ENCODE data around the gene PVR. TPM values are rescaled to one million over a fixed set of nuclear protein-coding genes. Genes with fewer than 3 reads are reported as not detected.
"Not testable (repeated sequence)": the region's sequence is repeated elsewhere in the genome, so short reads cannot be mapped to it uniquely, and the experiment has no call there.

PVR gene
- total RNA-seq, 2 experiments from 2014 or later, result 4.6 to 5.2 TPM

- Mint-ChIP-seq H3K4me3 (no peak overlapping the region), H3K27me3 (ENCODE audit: low read depth) (peaks cover 13% of the 10 kb centered on the region), H3K9me3 (ENCODE audit: insufficient read depth) (no peaks in the 10 kb centered on the region), H3K4me1 (ENCODE audit: low read depth) (peaks cover 6% of the 10 kb centered on the region), H3K27ac (no peak overlapping the region), H3K36me3 (ENCODE audit: low read depth) (no peaks in the 10 kb centered on the region)
- CTCF ChIA-PET, result interaction anchor here (1.0 to 1.6 kb wide), 3 partner anchors 41 to 90 kb away, joined by 3 to 9 read pairs (median 3); no protein-coding TSS in a partner anchor
- DNase-seq (no peak), ATAC-seq (no peak)
- POLR2A ChIA-PET, result no interaction called here
Observed at GRCh38 chr19:44683434-44684210, 39.9 kb downstream of the PVR start.

DNA sequence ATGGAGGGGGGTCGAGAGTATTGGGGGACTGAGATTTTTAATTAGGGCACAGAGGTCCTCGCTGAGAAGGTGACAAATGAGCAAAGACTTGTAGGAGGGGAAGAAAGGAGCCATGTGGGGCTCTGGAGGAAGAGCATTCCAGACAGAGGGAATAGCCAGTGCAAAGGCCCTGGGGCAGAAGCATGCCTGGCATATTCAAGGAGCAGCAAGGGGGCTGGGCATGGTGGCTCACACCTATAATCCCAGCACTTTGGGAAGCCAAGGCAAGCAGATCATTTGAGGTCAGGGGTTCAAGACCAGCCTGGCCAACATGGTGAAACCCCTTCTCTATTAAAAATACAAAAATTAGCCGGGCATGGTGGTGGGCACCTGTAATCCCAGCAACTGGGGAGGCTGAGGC is 40.7 kb downstream of the PVR start:
- ATAC-seq; H3K36me3 Mint-ChIP-seq (ENCODE audit: low read depth); DNase-seq; POLR2A ChIA-PET; CTCF ChIA-PET; H3K4me3 Mint-ChIP-seq; H3K9me3 Mint-ChIP-seq (ENCODE audit: insufficient read depth); H3K27ac Mint-ChIP-seq: not testable (repeated sequence)
- Mint-ChIP-seq H3K4me1 (ENCODE audit: low read depth) (peaks cover 12% of the 10 kb centered on the region), H3K27me3 (ENCODE audit: low read depth) (peaks cover 14% of the 10 kb centered on the region)

DNA sequence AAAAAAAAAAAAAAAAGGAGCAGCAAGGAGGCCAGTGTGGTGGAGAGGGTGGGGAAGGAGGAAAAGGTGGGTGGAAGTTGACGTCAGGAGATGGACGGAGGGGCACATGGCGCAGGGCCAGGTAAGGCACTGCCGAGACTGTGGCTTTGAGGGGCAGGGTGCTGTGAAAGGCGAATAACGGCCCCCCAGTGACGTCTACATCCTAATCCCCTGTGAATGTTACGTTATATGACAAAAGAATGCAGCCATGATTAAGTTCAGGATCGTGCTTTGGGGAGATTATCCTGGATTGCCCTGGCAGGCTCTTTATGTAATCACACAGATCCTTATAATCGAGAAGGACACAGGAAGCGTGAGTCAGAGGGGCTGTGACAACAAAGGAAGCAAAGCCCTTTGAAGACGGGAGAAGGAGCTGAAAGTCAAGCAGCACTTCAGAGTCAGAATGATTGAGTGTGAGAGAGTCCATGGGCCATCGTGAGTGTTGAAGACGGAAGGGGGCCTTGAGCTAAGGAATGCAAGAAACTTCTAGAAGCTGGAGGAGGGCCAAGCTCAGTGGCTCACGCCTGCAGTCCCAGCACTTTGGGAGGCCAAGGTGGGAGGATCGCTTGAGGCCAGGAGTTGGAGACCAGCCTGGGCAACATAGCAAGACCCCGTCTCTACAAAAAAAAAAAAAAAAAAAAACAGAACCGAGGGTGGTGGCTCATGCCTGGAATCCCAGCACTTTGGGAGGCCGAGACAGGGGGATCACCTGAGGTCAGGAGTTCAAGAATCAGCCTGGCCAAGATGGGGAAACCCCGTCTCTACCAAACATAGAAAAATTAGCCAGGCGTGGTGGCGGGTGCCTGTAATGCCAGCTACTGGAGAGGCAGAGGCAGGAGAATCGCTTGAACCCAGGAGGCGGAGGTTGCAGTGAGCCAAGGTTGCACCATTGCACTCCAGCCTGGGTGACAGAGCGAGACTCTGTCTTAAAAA is 41.5 kb downstream of the PVR start:
- ChIA-PET CTCF (interaction anchor here (1.0 to 1.1 kb wide), 2 partner anchors 39 to 87 kb away, joined by 4 to 8 read pairs; no protein-coding TSS in a partner anchor), POLR2A (no interaction called here)
- Mint-ChIP-seq H3K27me3 (ENCODE audit: low read depth) (peaks cover 14% of the 10 kb centered on the region), H3K4me3 (no peak overlapping the region), H3K36me3 (ENCODE audit: low read depth) (no peaks in the 10 kb centered on the region), H3K4me1 (ENCODE audit: low read depth) (peaks cover 19% of the 10 kb centered on the region), H3K9me3 (ENCODE audit: insufficient read depth) (no peaks in the 10 kb centered on the region), H3K27ac (peak overlapping the region; percentile 1)
- ATAC-seq, result peak; percentile 49
- peak; percentile 41 for DNase-seq

DNA sequence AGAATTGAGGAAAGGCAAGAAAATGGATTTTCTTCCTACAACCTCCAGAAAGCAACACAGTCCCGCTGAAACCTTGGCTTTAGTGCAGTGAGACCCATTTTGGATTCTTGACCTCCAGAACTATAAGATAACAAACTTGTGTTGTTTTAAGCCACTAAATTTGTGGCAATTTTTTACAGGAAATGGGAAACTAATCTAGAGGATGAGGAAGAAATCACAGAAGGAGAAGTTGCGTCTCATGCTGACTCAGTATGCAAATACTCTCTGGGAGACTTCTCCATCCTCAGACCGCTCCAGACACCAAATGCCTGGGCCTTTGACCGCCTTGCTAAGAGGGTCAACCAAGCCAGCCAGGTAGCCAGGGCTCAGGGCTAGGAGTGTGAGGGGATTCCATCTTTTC is 42.2 kb downstream of the PVR start:
- H3K9me3 Mint-ChIP-seq (ENCODE audit: insufficient read depth), result no peaks in the 10 kb centered on the region
- H3K4me1 Mint-ChIP-seq (ENCODE audit: low read depth), result peaks cover 19% of the 10 kb centered on the region
- H3K4me3 Mint-ChIP-seq, result no peak overlapping the region
- H3K36me3 Mint-ChIP-seq (ENCODE audit: low read depth), result no peaks in the 10 kb centered on the region
- H3K27ac Mint-ChIP-seq, result no peak overlapping the region
- peaks cover 14% of the 10 kb centered on the region for H3K27me3 Mint-ChIP-seq (ENCODE audit: low read depth)
- no peak for DNase-seq
- no peak for ATAC-seq
- CTCF ChIA-PET, result interaction anchor here (1.1 to 1.3 kb wide), 2 partner anchors 38 to 85 kb away, joined by 5 to 8 read pairs; no protein-coding TSS in a partner anchor
- POLR2A ChIA-PET, result no interaction called here

GRCh38 chr19:44686896-44687295 is 43.2 kb downstream of the PVR start:
- Mint-ChIP-seq H3K36me3 (ENCODE audit: low read depth) (no peaks in the 10 kb centered on the region), H3K27me3 (ENCODE audit: low read depth) (peaks cover 14% of the 10 kb centered on the region), H3K27ac (no peak overlapping the region), H3K4me3 (no peak overlapping the region), H3K4me1 (ENCODE audit: low read depth) (peaks cover 25% of the 10 kb centered on the region), H3K9me3 (ENCODE audit: insufficient read depth) (no peaks in the 10 kb centered on the region)
- ATAC-seq (no peak), DNase-seq (no peak)
- ChIA-PET CTCF (interaction anchor here (1.3 to 12.1 kb wide), 2 partner anchors 35 to 84 kb away, joined by 5 to 133 read pairs; no protein-coding TSS in a partner anchor), POLR2A (no interaction called here)

DNA sequence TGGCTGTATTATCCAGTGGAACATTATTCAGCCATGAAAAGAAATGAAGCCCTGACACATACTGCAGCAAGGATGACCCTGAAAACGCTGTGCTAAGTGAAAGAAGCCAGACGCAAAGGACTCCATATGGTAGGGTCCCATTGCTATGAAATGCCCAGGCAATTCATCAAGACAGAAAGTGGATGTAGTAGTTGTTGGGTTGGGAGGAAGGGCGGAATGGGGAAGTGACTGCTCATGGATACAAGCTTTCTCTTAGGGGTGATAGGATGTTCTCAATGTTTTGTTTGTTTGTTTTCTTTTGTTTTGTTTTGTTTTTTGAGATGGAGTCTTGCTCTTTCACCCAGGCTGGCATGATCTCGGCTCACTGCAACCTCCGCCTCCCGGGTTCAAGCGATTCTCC is 44.2 kb downstream of the PVR start:
- Mint-ChIP-seq H3K9me3 (ENCODE audit: insufficient read depth) (no peaks in the 10 kb centered on the region), H3K4me3 (no peak overlapping the region), H3K27ac (no peak overlapping the region), H3K27me3 (ENCODE audit: low read depth) (peaks cover 17% of the 10 kb centered on the region), H3K36me3 (ENCODE audit: low read depth) (no peaks in the 10 kb centered on the region), H3K4me1 (ENCODE audit: low read depth) (peaks cover 35% of the 10 kb centered on the region)
- ChIA-PET POLR2A (no interaction called here), CTCF (interaction anchor here (0.6 to 12.1 kb wide), 6 partner anchors 28 to 111 kb away, joined by 3 to 149 read pairs (median 4); no protein-coding TSS in a partner anchor)
- ATAC-seq, result no peak
- DNase-seq, result no peak

DNA sequence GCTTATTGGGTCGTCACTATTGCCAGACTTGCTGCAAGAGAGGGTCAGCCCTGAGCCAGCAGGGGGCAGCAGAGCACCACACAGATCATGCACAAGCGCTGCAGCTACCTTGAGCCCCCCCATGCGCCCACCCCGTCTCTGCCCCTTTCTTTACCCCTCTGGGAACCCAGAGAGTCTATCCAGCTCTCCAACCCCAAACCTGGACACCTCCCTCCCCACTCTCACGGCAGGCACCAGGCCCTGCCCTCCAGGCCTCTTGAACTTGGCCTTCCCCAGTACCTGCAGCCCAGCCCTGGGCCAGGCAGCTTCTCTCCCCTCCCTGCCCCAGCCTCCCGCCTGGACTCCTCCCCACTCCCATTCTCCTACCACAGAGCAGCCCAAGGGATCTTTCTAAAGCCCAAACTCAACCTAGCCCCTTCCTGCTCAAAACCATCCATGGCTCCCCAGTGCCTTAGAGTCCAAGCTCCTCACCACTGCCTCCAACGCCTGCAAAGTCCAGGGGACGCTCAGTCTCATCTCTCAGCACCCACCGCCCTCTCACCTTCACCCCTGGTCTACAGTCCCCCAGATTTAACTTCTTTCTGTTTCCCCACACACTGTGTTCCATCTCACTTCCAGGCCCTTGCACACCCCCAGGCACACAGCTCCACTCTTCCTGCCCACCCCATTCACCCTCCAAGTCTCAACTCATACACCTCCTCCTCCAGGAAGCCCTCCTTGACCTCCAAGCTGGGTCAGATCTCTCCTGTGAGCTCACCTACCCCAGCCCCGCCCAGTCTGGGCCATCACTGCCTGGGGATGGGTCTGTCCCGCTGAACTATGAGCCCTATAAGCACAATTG is 45.8 kb downstream of the PVR start:
- DNase-seq (peak; percentile 85), ATAC-seq (peak; percentile 68)
- peaks cover 22% of the 10 kb centered on the region for H3K27me3 Mint-ChIP-seq (ENCODE audit: low read depth)
- peak overlapping the region; percentile 55 for H3K27ac Mint-ChIP-seq
- no peaks in the 10 kb centered on the region for H3K36me3 Mint-ChIP-seq (ENCODE audit: low read depth)
- no peaks in the 10 kb centered on the region for H3K9me3 Mint-ChIP-seq (ENCODE audit: insufficient read depth)
- H3K4me3 Mint-ChIP-seq, result no peak overlapping the region
- CTCF ChIA-PET, result interaction anchor here (0.6 to 12.1 kb wide), 12 partner anchors 8 to 156 kb away, joined by 3 to 149 read pairs (median 4); partner anchors contain the start of genes NECTIN2 and PVR
- POLR2A ChIA-PET, result interaction anchor here (0.5 kb wide), 1 partner anchor 32 kb away, joined by 3 read pairs; no protein-coding TSS in a partner anchor
- H3K4me1 Mint-ChIP-seq (ENCODE audit: low read depth), result peaks cover 39% of the 10 kb centered on the region

- Mint-ChIP-seq H3K27me3 (ENCODE audit: low read depth) (peaks cover 22% of the 10 kb centered on the region), H3K27ac (no peak overlapping the region), H3K36me3 (ENCODE audit: low read depth) (no peaks in the 10 kb centered on the region), H3K9me3 (ENCODE audit: insufficient read depth) (no peaks in the 10 kb centered on the region), H3K4me1 (ENCODE audit: low read depth) (peaks cover 35% of the 10 kb centered on the region), H3K4me3 (no peak overlapping the region)
- POLR2A ChIA-PET, result no interaction called here
- ATAC-seq, result no peak
- no peak for DNase-seq
- CTCF ChIA-PET, result interaction anchor here (0.6 to 12.1 kb wide), 12 partner anchors 9 to 156 kb away, joined by 3 to 149 read pairs (median 4); partner anchors contain the start of genes NECTIN2 and PVR
Observed at GRCh38 chr19:44690131-44690440, 46.4 kb downstream of the PVR start.

GRCh38 chr19:44692379-44692721 is 48.6 kb downstream of the PVR start:
- peak overlapping the region; percentile 61 for H3K4me3 Mint-ChIP-seq
- H3K36me3 Mint-ChIP-seq (ENCODE audit: low read depth), result no peaks in the 10 kb centered on the region
- POLR2A ChIA-PET, result no interaction called here
- CTCF ChIA-PET, result interaction anchor here (1.2 to 12.1 kb wide), 5 partner anchors 26 to 78 kb away, joined by 3 to 149 read pairs (median 4); no protein-coding TSS in a partner anchor
- H3K27ac Mint-ChIP-seq, result peak overlapping the region; percentile 78
- no peak for ATAC-seq
- H3K9me3 Mint-ChIP-seq (ENCODE audit: insufficient read depth), result no peaks in the 10 kb centered on the region
- no peak for DNase-seq
- peaks cover 32% of the 10 kb centered on the region for H3K4me1 Mint-ChIP-seq (ENCODE audit: low read depth)
- peaks cover 22% of the 10 kb centered on the region for H3K27me3 Mint-ChIP-seq (ENCODE audit: low read depth)

- ATAC-seq (no peak), DNase-seq (peak; percentile 45)
- POLR2A ChIA-PET, result no interaction called here
- peaks cover 29% of the 10 kb centered on the region for H3K4me1 Mint-ChIP-seq (ENCODE audit: low read depth)
- CTCF ChIA-PET, result interaction anchor here (1.1 to 12.1 kb wide), 4 partner anchors 28 to 152 kb away, joined by 3 to 149 read pairs (median 68); partner anchors contain the start of gene NECTIN2
- H3K27me3 Mint-ChIP-seq (ENCODE audit: low read depth), result peaks cover 30% of the 10 kb centered on the region
- no peak overlapping the region for H3K4me3 Mint-ChIP-seq
- no peaks in the 10 kb centered on the region for H3K9me3 Mint-ChIP-seq (ENCODE audit: insufficient read depth)
- no peak overlapping the region for H3K27ac Mint-ChIP-seq
- no peaks in the 10 kb centered on the region for H3K36me3 Mint-ChIP-seq (ENCODE audit: low read depth)
Observed at GRCh38 chr19:44694184-44694579, 50.5 kb downstream of the PVR start.
